Astrocyte (in vitro differentiated cells and primary cell): ENCODE measurements around the gene FAM241B.

ENCODE experiments used
- CTCF ChIP-seq: IDR thresholded peaks from 2 replicates; pipeline ENCODE4 v1.5.1; 2011; ENCODE audit warnings: low read depth, mild to moderate bottlenecking, inconsistent platforms, low read length, moderate library complexity; ENCODE audit not compliant: insufficient read depth
- EZH2 ChIP-seq: IDR thresholded peaks from 2 replicates; pipeline ENCODE4 v1.6.1; 2012; ENCODE audit warnings: mild to moderate bottlenecking, low read length, inconsistent platforms; ENCODE audit not compliant: insufficient read depth

GRCh38 chr10:69674786-69675185 lies 44.7 kb downstream of the FAM241B start:
- TF ChIP-seq CTCF (no peak), EZH2 (no peak)
